ENCODE results near the gene PRKD3. TPM values are rescaled to one million over a fixed set of nuclear protein-coding genes. Genes with fewer than 3 reads are reported as not detected.

PRKD3 gene
- total RNA-seq (82.2 and 83.4 TPM in 2 replicates), polyA plus RNA-seq (24.6 and 28.9 TPM in 2 replicates), polyA minus RNA-seq (34.9 and 47.7 TPM in 2 replicates)
- total RNA-seq (2013) = 80.6 TPM

DNA sequence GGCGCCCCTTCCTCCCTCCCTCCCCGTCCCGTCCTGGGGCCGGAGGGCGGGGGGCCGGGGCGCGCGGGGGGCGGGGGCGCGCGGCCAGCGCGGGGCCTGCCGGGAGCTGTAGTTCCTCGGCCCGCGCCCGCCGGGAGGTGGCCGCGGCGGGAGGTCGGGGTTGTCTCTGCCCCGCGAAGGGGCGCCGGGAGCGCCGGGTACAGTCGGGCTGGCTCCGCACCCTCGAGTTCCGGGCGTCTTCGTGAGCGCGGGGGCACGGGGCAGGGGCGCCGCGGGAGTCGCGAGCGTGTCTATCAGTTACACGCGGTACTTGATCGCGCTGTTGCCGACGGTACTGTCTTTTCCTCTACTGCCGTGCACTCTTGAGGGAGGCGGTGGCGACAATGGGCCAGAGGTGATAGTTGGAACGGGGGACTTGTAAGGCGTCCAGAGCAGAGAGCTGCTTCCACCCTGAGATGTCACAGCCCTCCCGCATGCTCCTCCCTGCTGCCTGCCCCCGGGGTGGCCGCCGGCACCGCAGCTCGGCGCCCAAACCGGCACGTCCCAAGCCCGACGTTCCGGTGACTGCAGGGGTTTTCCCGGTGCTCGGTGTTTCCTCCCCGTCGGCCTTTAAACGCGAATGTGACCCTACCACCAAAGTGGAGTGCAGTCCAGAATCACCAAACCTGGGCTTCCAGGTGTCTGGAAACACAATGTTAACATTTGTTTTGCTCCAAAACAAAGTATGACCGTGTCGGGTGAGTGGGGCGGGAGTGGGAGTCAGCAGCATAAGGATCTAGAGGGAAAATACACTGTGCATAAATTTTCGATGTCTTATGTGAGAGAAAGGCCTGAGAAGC is at the start of gene PRKD3:
Gene PRKD3, minus strand, starts transcription at position 48 of the 839 bp plus-strand sequence. CDS start 8,309 bp downstream, outside the sequence.
- Histone ChIP-seq H3K9ac (ENCODE audit: low read length) (peak within 1 kb of the TSS; percentile 85), H3K4me3 (ENCODE audit: control extremely low read depth in 1 of 5, extremely low read depth in 1 of 5, insufficient read depth in 1 of 5, low read depth in 2 of 5, low read length in 4 of 5) (peak within 1 kb of the TSS; percentile 82 to 91 (median 86)), H3K27ac (ENCODE audit: low read length in 2 of 2) (peak within 1 kb of the TSS; percentile 80 to 88), H3K36me3 (replicated peaks in 1 of 2; ENCODE audit: control extremely low read depth in 1 of 2, control insufficient read depth in 1 of 2, extremely low read depth in 1 of 2, insufficient read depth in 2 of 2, low read length in 1 of 2) (no peaks in the 10 kb centered on the region), H3K4me2 (replicated peaks; ENCODE audit: low read depth, low read length, poor library complexity, severe bottlenecking) (peak within 1 kb of the TSS; percentile 73), H3K27me3 (replicated peaks in 1 of 4; ENCODE audit: control extremely low read depth in 1 of 4, control insufficient read depth in 3 of 4, insufficient read depth in 4 of 4, low read length in 3 of 4) (no peaks in the 10 kb centered on the region), H3K79me2 (ENCODE audit: control insufficient read depth, insufficient read depth, low read length) (peaks cover 41% of the 10 kb centered on the region), H3K9me3 (ENCODE audit: control extremely low read depth in 1 of 3, control insufficient read depth in 2 of 3, insufficient read depth in 1 of 3, low read length in 2 of 3) (no peaks in the 10 kb centered on the region), H2AFZ (ENCODE audit: insufficient read depth, low read depth, low read length, poor library complexity, severe bottlenecking) (peak within 1 kb of the TSS; percentile 86), H3K4me1 (ENCODE audit: control insufficient read depth in 2 of 2, insufficient read depth in 2 of 2, low read length in 2 of 2) (peaks cover 29 to 37% of the 10 kb centered on the region in 2 donors), H4K20me1 (ENCODE audit: control insufficient read depth, insufficient read depth, low read length, poor library complexity, severe bottlenecking) (peaks cover 6% of the 10 kb centered on the region)
- ATAC-seq (ENCODE audit: low read depth) (peak; percentile 81), DNase-seq (peak; percentile 89)
- POLR2A ChIA-PET = interaction anchor here (0.6 to 1.6 kb wide), 4 partner anchors 19 to 66 kb away, joined by 4 to 6 read pairs (median 4); partner anchors contain the start of gene QPCT
- CTCF ChIA-PET = interaction anchor here (0.9 to 1.3 kb wide), 3 partner anchors 16 to 71 kb away, joined by 3 to 5 read pairs (median 3); no protein-coding TSS in a partner anchor
- H3K4me1 Mint-ChIP-seq = peaks cover 38% of the 10 kb centered on the region
- no peak for TF ChIP-seq CTCF (IDR thresholded peaks at IDR 0.05)
- no peak for TF ChIP-seq EZH2 (IDR thresholded peaks at IDR 0.05; ENCODE audit: borderline replicate concordance, insufficient read depth, low read depth, low read length, poor library complexity, severe bottlenecking)
- peak within 1 kb of the TSS; percentile 97 for H3K27ac Mint-ChIP-seq
- H3K4me3 Mint-ChIP-seq = peak within 1 kb of the TSS; percentile 100
- intact Hi-C loops (cut with micrococcal nuclease) = loop anchor here (1.0 to 10.0 kb wide), 7 partner anchors 36 to 1050 kb away; partner anchors contain the start of genes ATL2, CDC42EP3, CEBPZ and CEBPZOS
- WGBS (ENCODE audit: insufficient coverage) = under 1% methylated on average over 71 of the region's 79 CpGs
- H3K27me3 Mint-ChIP-seq = peaks cover 3% of the 10 kb centered on the region
- H3K9me3 Mint-ChIP-seq (ENCODE audit: insufficient read depth) = no peaks in the 10 kb centered on the region

- Histone ChIP-seq H4K20me1 (ENCODE audit: control insufficient read depth, insufficient read depth, low read length, poor library complexity, severe bottlenecking) (no peaks in the 10 kb centered on the region), H3K79me2 (ENCODE audit: control insufficient read depth, insufficient read depth, low read length) (no peaks in the 10 kb centered on the region), H3K4me1 (ENCODE audit: control insufficient read depth in 2 of 2, insufficient read depth in 2 of 2, low read length in 2 of 2) (peaks cover 18 to 21% of the 10 kb centered on the region in 2 donors), H3K9me3 (ENCODE audit: control extremely low read depth in 1 of 3, control insufficient read depth in 2 of 3, insufficient read depth in 1 of 3, low read length in 2 of 3) (no peaks in the 10 kb centered on the region), H3K4me3 (ENCODE audit: control extremely low read depth in 1 of 5, extremely low read depth in 1 of 5, insufficient read depth in 1 of 5, low read depth in 2 of 5, low read length in 4 of 5) (no peak overlapping the region), H3K36me3 (replicated peaks in 1 of 2; ENCODE audit: control extremely low read depth in 1 of 2, control insufficient read depth in 1 of 2, extremely low read depth in 1 of 2, insufficient read depth in 2 of 2, low read length in 1 of 2) (no peaks in the 10 kb centered on the region), H3K27ac (ENCODE audit: low read length in 2 of 2) (no peak overlapping the region), H3K27me3 (replicated peaks in 1 of 4; ENCODE audit: control extremely low read depth in 1 of 4, control insufficient read depth in 3 of 4, insufficient read depth in 4 of 4, low read length in 3 of 4) (no peaks in the 10 kb centered on the region), H3K4me2 (replicated peaks; ENCODE audit: low read depth, low read length, poor library complexity, severe bottlenecking) (no peak overlapping the region), H2AFZ (ENCODE audit: insufficient read depth, low read depth, low read length, poor library complexity, severe bottlenecking) (no peak overlapping the region), H3K9ac (ENCODE audit: low read length) (no peak overlapping the region)
- intact Hi-C loops (cut with micrococcal nuclease) = no loop called here
- H3K4me3 Mint-ChIP-seq = no peak overlapping the region
- TF ChIP-seq EZH2 (IDR thresholded peaks at IDR 0.05; ENCODE audit: borderline replicate concordance, insufficient read depth, low read depth, low read length, poor library complexity, severe bottlenecking) = no peak
- no peak for TF ChIP-seq CTCF (IDR thresholded peaks at IDR 0.05)
- no peak for ATAC-seq (ENCODE audit: low read depth)
- no peak overlapping the region for H3K27ac Mint-ChIP-seq
- no peaks in the 10 kb centered on the region for H3K27me3 Mint-ChIP-seq
- H3K4me1 Mint-ChIP-seq = peaks cover 21% of the 10 kb centered on the region
- ChIA-PET CTCF (interaction anchor here (0.5 kb wide), 1 partner anchor 463 kb away, joined by 3 read pairs; no protein-coding TSS in a partner anchor), POLR2A (no interaction called here)
- H3K9me3 Mint-ChIP-seq (ENCODE audit: insufficient read depth) = no peaks in the 10 kb centered on the region
- no peak for DNase-seq
These were observed 47.4 kb upstream of the PRKD3 start for GRCh38 chr2:37372000-37372399.

Measured in B cell (primary cell).